ENCODE measurements around the gene C11orf42. TPM values are rescaled to one million over a fixed set of nuclear protein-coding genes. Genes with fewer than 3 reads are reported as not detected.

The C11orf42 gene
- total and polyA plus RNA-seq, 8 donors = not detected

- DNase-seq = no peak
- no peaks in the 10 kb centered on the region for H3K27me3 ChIP-seq
- TF ChIP-seq POLR2AphosphoS5 (IDR thresholded peaks at IDR 0.05) = no peak
- H3K4me3 ChIP-seq = no peak overlapping the region
- H3K36me3 ChIP-seq = no peaks in the 10 kb centered on the region
- H3K27ac ChIP-seq = no peak overlapping the region
- intact Hi-C loops (cut with DNase I; ENCODE audit: low total_unique reads) = no loop called here
- no peaks in the 10 kb centered on the region for H3K4me1 ChIP-seq
- no peaks in the 10 kb centered on the region for H3K9me3 ChIP-seq
Measured at GRCh38 chr11:6191742-6192141, 13.6 kb upstream of the C11orf42 start.

DNA sequence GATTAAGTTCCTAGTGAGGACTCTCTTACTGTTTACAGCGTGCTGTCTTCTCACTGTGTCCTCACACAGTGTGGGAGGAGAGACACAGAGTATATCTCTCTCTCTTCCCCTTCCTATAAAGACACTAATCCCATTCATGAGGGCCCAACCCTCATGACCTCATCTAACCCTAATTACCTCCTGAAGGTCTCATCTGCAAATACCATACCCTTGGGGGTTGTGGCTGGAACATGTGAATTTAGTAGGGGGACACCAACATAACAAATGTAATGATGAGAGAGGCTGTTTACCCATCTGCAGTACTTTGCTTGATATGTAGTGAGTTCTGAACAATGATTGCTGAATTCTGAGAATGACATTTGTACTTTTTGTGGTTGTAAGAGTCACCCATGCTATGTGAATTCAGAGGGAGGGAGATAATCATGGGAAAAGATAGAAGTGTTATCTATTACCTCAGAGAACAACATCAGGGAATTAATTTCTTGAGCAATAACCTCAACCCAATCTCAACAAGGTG, 11.2 kb upstream of the C11orf42 start:
- no peaks in the 10 kb centered on the region for H3K9me3 ChIP-seq
- H3K36me3 ChIP-seq = no peaks in the 10 kb centered on the region
- no peaks in the 10 kb centered on the region for H3K4me1 ChIP-seq
- WGBS, 5 donors = 71 to 91% (median 87%) methylated on average over 1 of the region's 1 CpG
- no peak overlapping the region for H3K4me3 ChIP-seq
- H3K27me3 ChIP-seq = no peaks in the 10 kb centered on the region
- intact Hi-C loops (cut with DNase I; ENCODE audit: low total_unique reads) = no loop called here
- TF ChIP-seq EP300 (IDR thresholded peaks at IDR 0.05) (no peak), POLR2AphosphoS5 (IDR thresholded peaks at IDR 0.05) (no peak), POLR2A (IDR thresholded peaks at IDR 0.05) (no peak)
- TF ChIP-seq, protein P1, sequence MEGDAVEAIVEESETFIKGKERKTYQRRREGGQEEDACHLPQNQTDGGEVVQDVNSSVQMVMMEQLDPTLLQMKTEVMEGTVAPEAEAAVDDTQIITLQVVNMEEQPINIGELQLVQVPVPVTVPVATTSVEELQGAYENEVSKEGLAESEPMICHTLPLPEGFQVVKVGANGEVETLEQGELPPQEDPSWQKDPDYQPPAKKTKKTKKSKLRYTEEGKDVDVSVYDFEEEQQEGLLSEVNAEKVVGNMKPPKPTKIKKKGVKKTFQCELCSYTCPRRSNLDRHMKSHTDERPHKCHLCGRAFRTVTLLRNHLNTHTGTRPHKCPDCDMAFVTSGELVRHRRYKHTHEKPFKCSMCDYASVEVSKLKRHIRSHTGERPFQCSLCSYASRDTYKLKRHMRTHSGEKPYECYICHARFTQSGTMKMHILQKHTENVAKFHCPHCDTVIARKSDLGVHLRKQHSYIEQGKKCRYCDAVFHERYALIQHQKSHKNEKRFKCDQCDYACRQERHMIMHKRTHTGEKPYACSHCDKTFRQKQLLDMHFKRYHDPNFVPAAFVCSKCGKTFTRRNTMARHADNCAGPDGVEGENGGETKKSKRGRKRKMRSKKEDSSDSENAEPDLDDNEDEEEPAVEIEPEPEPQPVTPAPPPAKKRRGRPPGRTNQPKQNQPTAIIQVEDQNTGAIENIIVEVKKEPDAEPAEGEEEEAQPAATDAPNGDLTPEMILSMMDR (IDR thresholded peaks at IDR 0.05) = no peak
- no peak for DNase-seq
- H3K27ac ChIP-seq = no peak overlapping the region

- Histone ChIP-seq H3K27ac (no peak overlapping the region), H3K4me1 (no peaks in the 10 kb centered on the region), H3K4me3 (no peak overlapping the region), H3K36me3 (no peaks in the 10 kb centered on the region), H3K9me3 (no peaks in the 10 kb centered on the region), H3K27me3 (no peaks in the 10 kb centered on the region)
- 52 to 59% (median 54%) methylated on average over 4 of the region's 4 CpGs for WGBS, 5 donors
- TF ChIP-seq POLR2A (IDR thresholded peaks at IDR 0.05) (no peak), EP300 (IDR thresholded peaks at IDR 0.05) (no peak), POLR2AphosphoS5 (IDR thresholded peaks at IDR 0.05) (no peak)
- TF ChIP-seq, protein P1 (IDR thresholded peaks at IDR 0.05) = no peak
- no peak for DNase-seq
- intact Hi-C loops (cut with DNase I; ENCODE audit: low total_unique reads) = no loop called here
Measured at GRCh38 chr11:6196396-6196795, 9.0 kb upstream of the C11orf42 start.

DNA sequence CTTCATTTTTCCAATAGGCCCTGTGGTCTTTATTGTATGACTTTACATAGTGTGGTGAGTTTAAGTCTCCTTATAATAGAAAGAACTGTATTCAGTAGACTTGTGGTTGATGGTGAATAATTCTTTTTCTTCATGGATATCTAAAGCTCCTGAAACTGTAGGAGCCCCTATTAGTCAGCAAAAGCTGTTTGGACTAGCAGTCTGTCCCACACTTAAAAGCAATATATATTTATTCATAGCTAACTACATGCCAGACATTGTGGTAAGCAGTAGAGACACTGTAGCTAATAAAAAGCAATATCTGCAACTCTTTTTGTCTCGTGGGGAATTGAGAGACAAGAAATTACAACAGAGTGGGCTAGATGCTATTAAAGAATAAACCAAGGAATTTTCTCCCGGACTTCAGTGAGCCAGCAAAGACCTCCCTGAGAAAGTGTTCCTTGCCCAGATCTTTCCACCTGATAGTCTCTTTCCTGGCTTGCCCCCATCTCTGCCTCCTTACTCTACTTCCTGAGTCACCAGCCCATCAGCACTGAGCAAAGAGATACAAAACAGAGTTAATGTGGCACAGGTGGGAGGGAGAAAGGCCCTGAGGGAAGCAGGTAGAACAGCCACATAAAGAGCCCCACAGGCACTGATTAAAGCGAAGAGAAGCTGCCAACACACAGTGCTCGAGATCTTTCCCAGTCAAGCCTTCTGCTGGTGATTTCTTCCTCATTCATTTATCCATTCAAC, 7.7 kb upstream of the C11orf42 start:
- DNase-seq = no peak
- Histone ChIP-seq H3K9me3 (no peaks in the 10 kb centered on the region), H3K27ac (no peak overlapping the region), H3K4me1 (no peaks in the 10 kb centered on the region), H3K4me3 (no peak overlapping the region), H3K27me3 (no peaks in the 10 kb centered on the region), H3K36me3 (no peaks in the 10 kb centered on the region)
- TF ChIP-seq POLR2AphosphoS5 (IDR thresholded peaks at IDR 0.05) (no peak), POLR2A (IDR thresholded peaks at IDR 0.05) (no peak), EP300 (IDR thresholded peaks at IDR 0.05) (no peak)
- TF ChIP-seq, protein P1 (IDR thresholded peaks at IDR 0.05) = no peak
- intact Hi-C loops (cut with DNase I; ENCODE audit: low total_unique reads) = no loop called here
- 79 to 89% (median 82%) methylated on average over 4 of the region's 4 CpGs for WGBS, 5 donors

GRCh38 chr11:6199174-6199810, 6.1 kb upstream of the C11orf42 start, which contains the start of gene OR52W1:
OR52W1 (plus strand) TSS chr11:6199224; CDS start chr11:6199224, 0 bp downstream.
- Histone ChIP-seq H3K4me3 (no peak within 1 kb of the TSS), H3K27ac (no peak within 1 kb of the TSS), H3K36me3 (peaks cover 0 to 9% (median 2%) of the 10 kb centered on the region in 4 donors), H3K4me1 (no peaks in the 10 kb centered on the region), H3K27me3 (no peaks in the 10 kb centered on the region), H3K9me3 (no peaks in the 10 kb centered on the region)
- 95 to 100% (median 98%) methylated on average over 5 of the region's 5 CpGs for WGBS, 5 donors
- intact Hi-C loops (cut with DNase I; ENCODE audit: low total_unique reads) = no loop called here
- TF ChIP-seq EP300 (IDR thresholded peaks at IDR 0.05) (no peak), POLR2A (IDR thresholded peaks at IDR 0.05) (no peak), POLR2AphosphoS5 (IDR thresholded peaks at IDR 0.05) (no peak)
- TF ChIP-seq, protein P1 (IDR thresholded peaks at IDR 0.05) = no peak
- DNase-seq = no peak

Measured in stomach (tissue), 9 donors.